AG08396 (cell line): ENCODE data around the gene TBL1X.
"Not testable (repeated sequence)": the region's sequence is repeated elsewhere in the genome, so short reads cannot be mapped to it uniquely, and the experiment has no call there.

Experiments
- DNase-seq: peaks from one replicate; pipeline ENCODE4 v3.0.0; 2012; ENCODE audit warnings: low spot score, mixed read lengths

Gene TBL1X

GRCh38 chrX:9765737-9766097 lies 300.9 kb downstream of the TBL1X start, which contains the start of gene GPR143:
GPR143 (minus strand) TSS chrX:9765847; CDS start chrX:9765817, 30 bp downstream.
- no peak for DNase-seq

GRCh38 chrX:9767375-9767774 lies 302.5 kb downstream of the TBL1X start:
- no peak for DNase-seq

GRCh38 chrX:9768321-9768839 lies 303.5 kb downstream of the TBL1X start:
- DNase-seq, result not testable (repeated sequence)

- DNase-seq, result no peak
These were observed 305.5 kb downstream of the TBL1X start for GRCh38 chrX:9770319-9770718.

GRCh38 chrX:9772943-9773342 lies 308.1 kb downstream of the TBL1X start:
- DNase-seq, result no peak

GRCh38 chrX:9775930-9776329 lies 311.1 kb downstream of the TBL1X start:
- no peak for DNase-seq

GRCh38 chrX:9781941-9782340 lies 317.1 kb downstream of the TBL1X start:
- DNase-seq, result no peak

GRCh38 chrX:9784332-9784731 lies 319.5 kb downstream of the TBL1X start:
- no peak for DNase-seq

- no peak for DNase-seq
These were observed 320.5 kb downstream of the TBL1X start for GRCh38 chrX:9785254-9785943.

- DNase-seq, result no peak
These were observed 321.3 kb downstream of the TBL1X start, which contains the start of gene SHROOM2 for GRCh38 chrX:9785944-9786797. SHROOM2 (plus strand) TSS chrX:9786429; CDS start chrX:9786546, 117 bp downstream.

- no peak for DNase-seq
These were observed 322.2 kb downstream of the TBL1X start for GRCh38 chrX:9786798-9787635.

GRCh38 chrX:9788911-9789310 lies 324.1 kb downstream of the TBL1X start:
- DNase-seq, result no peak

- DNase-seq, result no peak
These were observed 324.7 kb downstream of the TBL1X start for GRCh38 chrX:9789555-9789954.
